HEK293 (cell line): ENCODE results near the gene DIS3L2.

Experiments used
- CTCF ChIA-PET: fragments of 350-600 bp; formaldehyde crosslinking; extraction: SDS; loops from one replicate; lab custom pipeline; 2021; ENCODE audit warnings: antibody characterized with exemption; lab: Yijun Ruan, JAX
- POLR2A ChIA-PET: fragments of 300-600 bp; formaldehyde crosslinking; extraction: SDS; loops from one replicate; lab custom pipeline; 2020; ENCODE audit warnings: antibody characterized with exemption, inconsistent platforms; lab: Yijun Ruan, JAX
- H3K27ac ChIP-seq: fragments of 200-500 bp; sonication (Bioruptor generic); 2 replicates; pipeline ENCODE4 v1.5.1; 2014; ENCODE audit warnings: low read depth, low read length, control low read depth, inconsistent platforms; ENCODE audit errors: extremely low read depth
- H3K36me3 ChIP-seq, 2 experiments: fragments of 200-500 bp in 1 of 2; sonication (Bioruptor generic) in 1 of 2; 1 replicate in 1 of 2; 2 replicates in 1 of 2; pipeline ENCODE4 v1.5.1; 2014 to 2017; ENCODE audit warnings: inconsistent platforms in 2 of 2, low read length in 2 of 2; ENCODE audit not compliant: control insufficient read depth in 2 of 2, insufficient read depth in 1 of 2
- H3K4me1 ChIP-seq: fragments of 200-500 bp; sonication (Bioruptor generic); 2 replicates; pipeline ENCODE4 v1.5.1; 2014; ENCODE audit warnings: mild to moderate bottlenecking, low read length, inconsistent platforms; ENCODE audit not compliant: control insufficient read depth, insufficient read depth
- H3K4me3 ChIP-seq: 2 replicates; pipeline ENCODE4 v1.5.1; 2011; ENCODE audit warnings: low read depth, mild to moderate bottlenecking, control low read depth, low read length, moderate library complexity
- H3K9me3 ChIP-seq: fragments of 200-500 bp; sonication (Bioruptor generic); 2 replicates; pipeline ENCODE4 v1.5.1; 2014; ENCODE audit warnings: low read depth, low read length, inconsistent platforms; ENCODE audit not compliant: control insufficient read depth, insufficient read depth
- BCL11A ChIP-seq: fragments of 450-650 bp; formaldehyde crosslinking; IDR thresholded peaks from 2 replicates; pipeline ENCODE4 v1.5.1; 2016; ENCODE audit warnings: low read depth, missing biosample characterization, missing genetic modification characterization
- ZFP37 ChIP-seq: fragments of 450-650 bp; formaldehyde crosslinking; IDR thresholded peaks from 2 replicates; pipeline ENCODE4 v1.5.1; 2016; ENCODE audit warnings: missing biosample characterization, missing genetic modification characterization
- ZFP69B ChIP-seq: fragments of 450-650 bp; formaldehyde crosslinking; IDR thresholded peaks from 2 replicates; pipeline ENCODE4 v1.5.1; 2016; ENCODE audit warnings: missing biosample characterization, missing genetic modification characterization
- ZNF121 ChIP-seq: fragments of 450-650 bp; formaldehyde crosslinking; IDR thresholded peaks from 2 replicates; pipeline ENCODE4 v1.5.1; 2016; ENCODE audit warnings: missing biosample characterization, missing genetic modification characterization
- ZNF16 ChIP-seq: fragments of 450-650 bp; formaldehyde crosslinking; IDR thresholded peaks from 2 replicates; pipeline ENCODE4 v1.5.1; 2016; ENCODE audit warnings: low read depth, missing biosample characterization, missing genetic modification characterization
- ZNF202 ChIP-seq: fragments of 450-650 bp; formaldehyde crosslinking; IDR thresholded peaks from 2 replicates; pipeline ENCODE4 v1.5.1; 2016; ENCODE audit warnings: missing biosample characterization, missing genetic modification characterization, borderline replicate concordance
- ZNF274 ChIP-seq, 2 experiments: fragments of 200-500 bp in 1 of 2; fragments of 450-650 bp in 1 of 2; sonication (Bioruptor generic) in 1 of 2; formaldehyde crosslinking in 1 of 2; IDR thresholded peaks; 2 replicates each; pipeline versions ENCODE4 v1.5.1 to v1.6.1; 2014 to 2016; ENCODE audit warnings: borderline replicate concordance in 1 of 2, inconsistent platforms in 1 of 2, low read length in 1 of 2, missing biosample characterization in 1 of 2, missing genetic modification characterization in 1 of 2
- ZNF350 ChIP-seq: fragments of 450-650 bp; formaldehyde crosslinking; IDR thresholded peaks from 2 replicates; pipeline ENCODE4 v1.5.0; 2017; ENCODE audit warnings: missing biosample characterization, mild to moderate bottlenecking, missing genetic modification characterization
- ZNF354C ChIP-seq: fragments of 450-650 bp; formaldehyde crosslinking; IDR thresholded peaks from 2 replicates; pipeline ENCODE4 v1.5.1; 2016; ENCODE audit warnings: missing biosample characterization, missing genetic modification characterization, low read depth, borderline replicate concordance
- ZNF514 ChIP-seq: fragments of 450-650 bp; formaldehyde crosslinking; IDR thresholded peaks from 2 replicates; pipeline ENCODE4 v1.5.1; 2016; ENCODE audit warnings: missing biosample characterization, missing genetic modification characterization
- ZNF561 ChIP-seq: fragments of 450-650 bp; IDR thresholded peaks from 2 replicates; pipeline ENCODE4 v1.5.1; 2018; ENCODE audit warnings: missing biosample characterization, missing genetic modification characterization, borderline replicate concordance
- ZNF585B ChIP-seq: fragments of 450-650 bp; formaldehyde crosslinking; IDR thresholded peaks from 2 replicates; pipeline ENCODE4 v1.5.1; 2016; ENCODE audit warnings: missing biosample characterization, missing genetic modification characterization
- ZNF610 ChIP-seq: fragments of 450-650 bp; formaldehyde crosslinking; IDR thresholded peaks from 2 replicates; pipeline ENCODE4 v1.5.1; 2016; ENCODE audit warnings: missing biosample characterization, missing genetic modification characterization, borderline replicate concordance
- ZNF670 ChIP-seq: fragments of 450-650 bp; formaldehyde crosslinking; IDR thresholded peaks from 2 replicates; pipeline ENCODE4 v1.5.1; 2016; ENCODE audit warnings: missing biosample characterization, missing genetic modification characterization, low read depth
- TF ChIP-seq, protein P1 (sequence below): fragments of 450-650 bp; formaldehyde crosslinking; IDR thresholded peaks from 2 replicates; pipeline ENCODE4 v1.5.1; 2017; ENCODE audit warnings: missing biosample characterization, missing genetic modification characterization
- TF ChIP-seq, protein P2 (sequence below): fragments of 450-650 bp; formaldehyde crosslinking; IDR thresholded peaks from 2 replicates; pipeline ENCODE4 v1.5.1; 2017; ENCODE audit warnings: missing biosample characterization, missing genetic modification characterization

DIS3L2 gene

DNA sequence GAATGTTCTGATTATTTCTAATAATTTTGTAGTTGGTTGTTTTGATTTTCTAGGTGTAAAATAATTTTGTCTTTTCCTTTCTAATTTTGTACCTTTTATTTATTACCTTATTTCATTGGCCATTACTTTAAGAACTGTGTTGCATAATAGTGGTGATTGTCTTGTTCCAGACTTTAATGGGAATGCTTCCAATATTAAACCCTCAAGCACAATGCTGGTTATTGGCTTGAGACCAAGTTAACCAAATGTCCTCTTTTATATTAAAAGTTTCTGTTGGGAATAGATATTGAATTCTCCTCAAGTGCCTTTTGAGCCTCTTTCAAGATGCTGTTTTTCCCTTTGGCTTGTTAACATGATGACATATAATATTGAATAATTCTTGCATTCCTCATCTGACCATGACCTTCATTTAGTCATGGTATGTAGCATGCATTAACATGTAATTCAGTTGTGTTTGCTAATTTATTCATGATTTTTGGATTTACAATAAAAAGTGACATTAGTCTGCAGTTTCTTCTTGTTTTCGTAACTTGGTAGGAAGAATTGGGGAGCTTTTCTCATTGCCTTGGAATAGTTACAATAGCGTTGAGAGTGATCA lies 141.7 kb downstream of the DIS3L2 start:
- H3K36me3 ChIP-seq, result no peaks in the 10 kb centered on the region
- TF ChIP-seq ZNF121 (tag by site-specific recombination) (no peak), ZNF274 (IDR thresholded peaks at IDR 0.05; ENCODE audit: low read length) (no peak), ZNF274 (tag by site-specific recombination; IDR thresholded peaks at IDR 0.05; ENCODE audit: borderline replicate concordance) (no peak), ZNF610 (tag by site-specific recombination) (no peak), ZNF561 (tag by site-specific recombination) (no peak), ZNF202 (tag by site-specific recombination) (no peak)
- TF ChIP-seq, protein P1, sequence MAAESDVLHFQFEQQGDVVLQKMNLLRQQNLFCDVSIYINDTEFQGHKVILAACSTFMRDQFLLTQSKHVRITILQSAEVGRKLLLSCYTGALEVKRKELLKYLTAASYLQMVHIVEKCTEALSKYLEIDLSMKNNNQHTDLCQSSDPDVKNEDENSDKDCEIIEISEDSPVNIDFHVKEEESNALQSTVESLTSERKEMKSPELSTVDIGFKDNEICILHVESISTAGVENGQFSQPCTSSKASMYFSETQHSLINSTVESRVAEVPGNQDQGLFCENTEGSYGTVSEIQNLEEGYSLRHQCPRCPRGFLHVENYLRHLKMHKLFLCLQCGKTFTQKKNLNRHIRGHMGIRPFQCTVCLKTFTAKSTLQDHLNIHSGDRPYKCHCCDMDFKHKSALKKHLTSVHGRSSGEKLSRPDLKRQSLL, result no peak
- TF ChIP-seq, protein P2, sequence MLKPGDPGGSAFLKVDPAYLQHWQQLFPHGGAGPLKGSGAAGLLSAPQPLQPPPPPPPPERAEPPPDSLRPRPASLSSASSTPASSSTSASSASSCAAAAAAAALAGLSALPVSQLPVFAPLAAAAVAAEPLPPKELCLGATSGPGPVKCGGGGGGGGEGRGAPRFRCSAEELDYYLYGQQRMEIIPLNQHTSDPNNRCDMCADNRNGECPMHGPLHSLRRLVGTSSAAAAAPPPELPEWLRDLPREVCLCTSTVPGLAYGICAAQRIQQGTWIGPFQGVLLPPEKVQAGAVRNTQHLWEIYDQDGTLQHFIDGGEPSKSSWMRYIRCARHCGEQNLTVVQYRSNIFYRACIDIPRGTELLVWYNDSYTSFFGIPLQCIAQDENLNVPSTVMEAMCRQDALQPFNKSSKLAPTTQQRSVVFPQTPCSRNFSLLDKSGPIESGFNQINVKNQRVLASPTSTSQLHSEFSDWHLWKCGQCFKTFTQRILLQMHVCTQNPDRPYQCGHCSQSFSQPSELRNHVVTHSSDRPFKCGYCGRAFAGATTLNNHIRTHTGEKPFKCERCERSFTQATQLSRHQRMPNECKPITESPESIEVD (tag by site-specific recombination), result no peak
- TF ChIP-seq, all 188 proteins: peak for 0
- Histone ChIP-seq H3K4me3 (no peak overlapping the region), H3K27ac (no peak overlapping the region), H3K9me3 (no peaks in the 10 kb centered on the region), H3K4me1 (no peaks in the 10 kb centered on the region)
- CTCF ChIA-PET, result interaction anchor here (0.6 to 0.7 kb wide), 2 partner anchors 141 to 166 kb away, joined by 3 read pairs; partner anchors contain the start of gene DIS3L2
- POLR2A ChIA-PET, result no interaction called here

DNA sequence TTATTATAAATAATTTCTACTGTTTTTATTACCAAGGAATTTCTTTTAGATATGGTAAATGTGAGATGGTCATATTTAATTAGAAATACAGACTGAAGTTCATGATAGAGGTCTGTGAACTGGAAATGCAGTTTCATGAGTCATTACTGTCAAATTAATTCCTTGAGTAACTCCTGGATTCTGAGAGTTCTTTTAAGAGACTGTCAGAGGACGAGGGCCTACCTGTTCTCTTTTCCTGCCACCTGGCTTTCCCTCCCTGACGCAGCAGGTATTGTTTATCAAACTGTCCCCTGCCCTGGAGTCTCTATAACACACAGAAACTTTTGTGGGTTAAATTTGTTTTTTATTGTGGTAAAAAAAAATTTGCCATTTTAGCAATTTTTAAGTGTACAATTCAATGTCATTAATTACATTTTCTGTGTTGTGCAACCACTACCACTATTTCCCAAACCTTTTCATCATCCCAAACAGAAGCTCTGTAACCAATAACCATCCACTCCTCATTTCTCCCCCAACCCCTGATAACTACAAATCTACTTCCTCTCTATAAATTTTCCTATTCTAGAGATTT lies 142.6 kb downstream of the DIS3L2 start:
- Histone ChIP-seq H3K27ac (no peak overlapping the region), H3K4me1 (no peaks in the 10 kb centered on the region), H3K36me3 (no peaks in the 10 kb centered on the region), H3K9me3 (no peaks in the 10 kb centered on the region), H3K4me3 (no peak overlapping the region)
- ChIA-PET CTCF (interaction anchor here (0.7 kb wide), 1 partner anchor 167 kb away, joined by 3 read pairs; no protein-coding TSS in a partner anchor), POLR2A (no interaction called here)
- TF ChIP-seq ZNF514 (tag by site-specific recombination), result no peak
- TF ChIP-seq BCL11A, result no peak
- TF ChIP-seq, protein P2 (tag by site-specific recombination), result no peak
- no peak for TF ChIP-seq ZNF16 (tag by site-specific recombination)
- TF ChIP-seq ZFP69B, result no peak

DNA sequence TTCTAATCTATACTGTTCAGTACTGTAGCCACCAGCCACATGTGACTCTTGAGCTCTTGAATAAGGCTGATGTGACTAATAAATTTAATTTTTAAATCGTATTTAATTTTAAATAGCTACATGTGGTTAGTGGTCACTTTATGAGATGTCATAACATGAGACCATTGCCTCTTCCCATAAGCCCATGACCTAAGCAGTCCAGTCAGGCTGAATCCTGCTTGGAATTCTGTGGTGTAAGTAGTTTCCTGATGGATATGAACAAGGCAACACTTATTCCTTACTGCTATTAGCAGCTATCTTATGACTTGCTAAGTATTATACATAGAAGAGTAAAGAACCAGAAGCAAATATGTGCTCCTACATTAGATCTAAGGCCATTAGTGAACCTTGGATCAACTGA lies 150.0 kb downstream of the DIS3L2 start:
- H3K36me3 ChIP-seq, result no peaks in the 10 kb centered on the region
- no peak overlapping the region for H3K27ac ChIP-seq
- ChIA-PET CTCF (interaction anchor here (0.6 to 0.8 kb wide), 4 partner anchors 18 to 1264 kb away, joined by 3 read pairs; no protein-coding TSS in a partner anchor), POLR2A (no interaction called here)
- H3K4me3 ChIP-seq, result no peak overlapping the region
- H3K4me1 ChIP-seq, result 0 out of 2 replicates have a peak, but pooled peaks cover 2% of the 10 kb centered on the region
- H3K9me3 ChIP-seq, result no peaks in the 10 kb centered on the region
- TF ChIP-seq ZFP37 (tag by site-specific recombination) (no peak), ZNF354C (tag by site-specific recombination) (no peak), ZNF670 (no peak), ZNF585B (tag by site-specific recombination) (no peak), ZNF350 (no peak)
- TF ChIP-seq, protein P2 (tag by site-specific recombination), result no peak
